NCI-H1694 treated with DMSO at 0.1 percent for 48 hours (cell line): ENCODE measurements around the gene PMVK.

ENCODE experiments used
- DNase-seq: peaks from one replicate; lab custom pipeline; 2025; lab: John Stamatoyannopoulos, UW

Gene PMVK

GRCh38 chr1:154945962-154946850 is 9.7 kb upstream of the PMVK start:
- no peak for DNase-seq

DNA sequence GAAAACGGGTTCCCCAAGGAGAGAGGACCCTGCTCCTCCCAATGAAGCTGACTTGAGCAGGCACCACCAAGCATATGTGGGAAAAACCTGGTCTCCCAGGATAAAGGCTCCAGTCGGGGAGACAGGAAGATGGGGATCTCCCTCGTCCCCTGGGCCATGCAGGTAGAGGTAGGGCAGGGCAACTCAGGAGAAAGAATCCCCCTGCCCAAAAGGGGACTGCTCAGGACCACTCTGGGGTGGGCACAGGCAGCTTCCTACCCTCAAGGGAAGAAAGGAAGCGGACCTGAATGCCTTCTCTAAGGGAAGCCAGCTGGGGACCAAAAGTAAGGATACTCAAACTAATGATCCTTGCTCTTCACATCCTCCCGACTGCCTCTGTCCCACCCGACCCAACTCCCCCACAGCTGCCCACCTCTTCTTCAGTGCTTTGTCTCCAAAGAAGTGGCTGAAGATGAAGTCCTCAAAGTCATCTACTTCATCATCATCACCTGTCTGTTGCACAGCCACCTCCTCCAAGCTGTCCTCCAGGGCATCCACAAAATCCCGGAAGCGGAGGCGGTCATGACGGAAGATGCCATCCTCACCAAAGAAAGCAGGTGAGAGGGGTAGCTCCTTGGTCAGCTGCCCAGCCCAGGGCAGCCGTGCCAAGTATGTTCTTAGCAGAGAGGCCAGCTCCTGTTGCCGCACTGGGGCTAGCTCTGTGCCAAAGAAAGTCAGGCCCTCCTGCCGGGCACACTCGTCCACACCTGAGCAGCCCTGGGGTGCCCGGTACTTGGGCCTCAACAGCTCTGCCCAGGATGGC is 8.8 kb upstream of the PMVK start:
- no peak for DNase-seq

- no peak for DNase-seq
Measured at GRCh38 chr1:154944401-154945159, 8.1 kb upstream of the PMVK start.

GRCh38 chr1:154943649-154944400 is 7.3 kb upstream of the PMVK start:
- peak; percentile 76 for DNase-seq

DNA sequence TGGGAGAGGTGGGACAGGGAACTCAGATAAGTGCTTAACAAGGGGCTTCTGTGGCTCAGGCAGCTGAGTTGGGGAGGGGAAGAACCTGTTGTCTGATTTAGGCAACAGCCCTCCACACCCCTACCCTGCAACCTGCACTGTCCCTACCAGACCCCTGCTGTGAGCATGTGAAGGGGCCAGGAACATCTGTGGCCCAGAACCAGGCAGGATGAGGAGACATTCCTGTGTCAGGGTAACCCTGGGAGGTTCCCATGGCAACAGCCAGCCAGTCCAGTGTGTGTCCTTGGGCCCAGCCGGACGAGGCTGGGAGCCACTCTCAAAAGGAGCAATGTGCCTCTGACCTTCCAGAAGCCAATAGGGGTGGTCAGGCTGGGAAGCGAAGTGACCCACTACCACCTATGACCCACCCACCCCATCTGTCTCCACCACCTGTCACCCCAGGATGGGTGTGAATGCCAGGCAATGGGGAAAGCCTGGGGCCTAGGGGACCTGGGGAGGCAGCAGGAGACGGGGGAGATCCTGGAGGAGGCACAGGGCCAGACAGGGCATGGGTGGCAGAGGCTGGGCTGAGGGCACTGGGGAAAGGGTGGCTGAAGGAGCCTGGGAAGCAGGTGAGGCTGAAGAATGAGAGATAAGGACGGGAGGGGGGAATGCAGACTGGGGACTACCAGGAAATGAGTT is 5.0 kb upstream of the PMVK start:
- DNase-seq = no peak

DNA sequence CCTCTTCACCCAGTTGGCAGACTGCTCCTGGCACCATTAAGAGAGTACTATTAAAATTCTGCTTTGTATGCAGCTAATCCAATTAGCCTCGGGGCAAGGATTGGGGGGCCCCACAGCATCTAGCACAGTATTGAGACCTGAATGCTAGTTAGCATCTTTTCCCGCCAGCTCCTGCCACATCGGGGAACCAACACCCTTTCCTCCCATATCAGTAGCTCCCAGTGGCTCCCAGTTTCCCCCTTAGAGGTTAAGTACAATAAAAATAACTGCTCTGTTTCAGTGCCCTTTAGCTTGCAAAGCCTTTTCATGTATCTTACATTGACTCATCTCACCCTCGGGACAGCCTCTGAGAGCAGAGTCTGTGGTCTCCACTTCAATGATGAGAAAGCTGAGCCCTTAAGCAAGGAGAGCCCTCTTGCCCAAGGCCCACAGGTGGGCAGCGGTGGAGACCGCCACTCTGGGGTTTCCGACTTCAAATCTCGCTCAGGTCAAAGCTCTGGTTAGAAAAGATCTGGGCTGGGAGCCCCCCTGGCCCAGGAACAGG is 4.2 kb upstream of the PMVK start:
- DNase-seq = no peak

GRCh38 chr1:154940213-154940560 is 3.7 kb upstream of the PMVK start:
- DNase-seq = no peak

GRCh38 chr1:154938604-154939399 is 2.3 kb upstream of the PMVK start:
- no peak for DNase-seq

GRCh38 chr1:154937988-154938386 is 1.5 kb upstream of the PMVK start:
- DNase-seq = no peak

DNA sequence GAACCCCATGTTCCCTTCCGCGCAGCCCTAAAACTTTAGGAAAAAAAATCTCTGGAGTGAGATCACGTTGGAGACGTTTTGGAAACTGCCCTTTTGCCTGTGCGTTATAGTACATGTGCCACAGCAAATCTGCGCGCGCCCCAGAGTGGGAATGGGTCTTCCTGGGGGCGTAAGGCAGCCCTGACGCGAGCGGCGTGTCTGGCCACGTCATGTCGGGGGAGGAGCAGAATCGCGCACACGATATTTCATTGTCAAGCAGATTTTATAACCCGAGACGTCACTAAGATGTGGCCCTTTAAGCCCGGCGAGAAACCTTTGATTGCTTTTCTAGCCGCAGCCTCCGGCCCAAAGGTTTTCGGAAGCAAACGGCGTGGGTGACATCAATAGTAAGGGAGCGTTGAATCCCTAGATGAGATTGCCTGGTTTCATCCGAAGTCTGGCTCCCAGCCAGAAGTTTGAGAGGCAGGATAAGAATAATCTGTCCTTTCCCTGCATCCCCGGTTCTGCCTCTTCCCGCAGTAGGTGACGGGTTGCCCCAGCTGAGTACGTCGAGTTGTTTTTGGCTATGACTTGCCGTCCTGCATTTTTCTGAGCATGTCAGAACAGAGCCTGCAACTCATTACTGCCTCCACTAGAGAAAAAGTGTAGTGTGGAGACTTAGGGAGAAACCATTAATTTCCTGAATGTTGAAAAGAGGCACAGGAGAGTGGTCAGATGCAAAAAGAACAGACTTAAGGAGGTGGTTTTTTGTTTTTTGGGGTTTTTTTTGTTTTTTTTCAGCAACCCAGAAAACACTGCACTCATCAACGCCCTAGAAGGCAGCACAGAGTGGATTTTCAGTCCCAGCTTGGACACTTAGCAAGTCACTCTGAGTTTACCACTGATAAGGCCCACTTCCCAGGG is 817 bp upstream of the PMVK start:
- peak; percentile 98 for DNase-seq

- DNase-seq = no peak
Measured at GRCh38 chr1:154935749-154936554, 567 bp downstream of the PMVK start.

- no peak for DNase-seq
Measured at GRCh38 chr1:154934358-154934948, 2.1 kb downstream of the PMVK start.

GRCh38 chr1:154931940-154932487 is 4.5 kb downstream of the PMVK start:
- DNase-seq = no peak

GRCh38 chr1:154926201-154926600 is 10.3 kb downstream of the PMVK start:
- DNase-seq = no peak

- no peak for DNase-seq
Measured at GRCh38 chr1:154925335-154926170, 11.0 kb downstream of the PMVK start.

GRCh38 chr1:154923695-154924094 is 12.8 kb downstream of the PMVK start:
- no peak for DNase-seq

GRCh38 chr1:154913273-154913672 is 23.2 kb downstream of the PMVK start:
- no peak for DNase-seq
